Mucosa of rectum (tissue), 2 donors: Measurements from ENCODE around the gene MPP2.

Experiments
- H3K27ac ChIP-seq, 2 donors: one replicate each; pipeline ENCODE4 v1.7.0; 2013; ENCODE audit warnings: inconsistent platforms in 2 of 2, low read depth in 2 of 2, low read length in 2 of 2
- H3K27me3 ChIP-seq, 2 donors: one replicate each; pipeline ENCODE4 v1.7.0; 2013; ENCODE audit warnings: low read length in 2 of 2; ENCODE audit not compliant: control insufficient read depth in 2 of 2, insufficient read depth in 2 of 2
- H3K36me3 ChIP-seq, 2 donors: one replicate each; pipeline ENCODE4 v1.7.0; 2013; ENCODE audit warnings: low read length in 2 of 2; ENCODE audit not compliant: control insufficient read depth in 2 of 2, insufficient read depth in 2 of 2
- H3K4me1 ChIP-seq, 2 donors: one replicate each; pipeline ENCODE4 v1.7.0; 2013; ENCODE audit warnings: low read length in 2 of 2, mild to moderate bottlenecking in 1 of 2; ENCODE audit not compliant: control insufficient read depth in 2 of 2, insufficient read depth in 2 of 2
- H3K4me3 ChIP-seq, 2 donors: one replicate each; pipeline ENCODE4 v1.7.0; 2013; ENCODE audit warnings: low read length in 2 of 2
- H3K9ac ChIP-seq, 2 donors: one replicate each; pipeline ENCODE4 v1.7.0; 2013; ENCODE audit warnings: low read length in 2 of 2, low read depth in 1 of 2, mild to moderate bottlenecking in 1 of 2
- H3K9me3 ChIP-seq, 2 donors: one replicate each; pipeline ENCODE4 v1.7.0; 2013; ENCODE audit warnings: low read length in 2 of 2; ENCODE audit not compliant: control insufficient read depth in 2 of 2
- donor health status: healthy.
- donor health status: Normal muscosa, but diverticular disease.

Gene MPP2

DNA sequence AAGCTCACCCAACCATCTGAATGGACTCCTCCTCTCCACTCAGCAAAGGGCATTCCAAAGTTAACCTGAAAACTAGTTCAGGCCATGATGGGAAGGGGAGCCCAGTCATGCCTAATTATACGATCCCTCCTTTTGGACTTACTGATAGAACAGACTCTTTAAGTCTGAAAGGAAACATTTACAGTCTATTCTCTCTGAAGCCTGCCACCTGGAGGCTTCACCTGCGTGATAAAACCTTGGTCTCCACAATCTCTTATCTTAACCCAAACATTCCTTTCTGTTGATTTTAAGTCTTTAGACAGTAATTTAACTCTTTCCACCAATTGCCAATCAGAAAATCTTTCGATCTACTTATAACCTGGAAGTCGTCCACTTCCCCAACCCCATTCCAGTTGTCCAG lies 9.0 kb upstream of the MPP2 start:
- H3K36me3 ChIP-seq = no peaks in the 10 kb centered on the region
- peaks cover 9 to 17% of the 10 kb centered on the region in 2 donors for H3K27me3 ChIP-seq
- H3K4me3 ChIP-seq = no peak overlapping the region
- H3K9me3 ChIP-seq = no peaks in the 10 kb centered on the region
- peaks cover 2% of the 10 kb centered on the region in 2 donors for H3K4me1 ChIP-seq
- no peak overlapping the region for H3K9ac ChIP-seq
- H3K27ac ChIP-seq = no peak overlapping the region

- H3K9ac ChIP-seq = no peak overlapping the region
- no peak overlapping the region for H3K4me3 ChIP-seq
- H3K27me3 ChIP-seq = peaks cover 9 to 17% of the 10 kb centered on the region in 2 donors
- peaks cover 2% of the 10 kb centered on the region in 2 donors for H3K4me1 ChIP-seq
- no peak overlapping the region for H3K27ac ChIP-seq
- no peaks in the 10 kb centered on the region for H3K9me3 ChIP-seq
- no peaks in the 10 kb centered on the region for H3K36me3 ChIP-seq
Observed at GRCh38 chr17:43915559-43915958, 8.2 kb upstream of the MPP2 start.

GRCh38 chr17:43914451-43914850 lies 7.1 kb upstream of the MPP2 start:
- peaks cover 2% of the 10 kb centered on the region in 2 donors for H3K4me1 ChIP-seq
- H3K9ac ChIP-seq = no peak overlapping the region
- no peak overlapping the region for H3K27ac ChIP-seq
- no peak overlapping the region for H3K4me3 ChIP-seq
- no peaks in the 10 kb centered on the region for H3K9me3 ChIP-seq
- H3K36me3 ChIP-seq = no peaks in the 10 kb centered on the region
- H3K27me3 ChIP-seq = peaks cover 9 to 26% of the 10 kb centered on the region in 2 donors

DNA sequence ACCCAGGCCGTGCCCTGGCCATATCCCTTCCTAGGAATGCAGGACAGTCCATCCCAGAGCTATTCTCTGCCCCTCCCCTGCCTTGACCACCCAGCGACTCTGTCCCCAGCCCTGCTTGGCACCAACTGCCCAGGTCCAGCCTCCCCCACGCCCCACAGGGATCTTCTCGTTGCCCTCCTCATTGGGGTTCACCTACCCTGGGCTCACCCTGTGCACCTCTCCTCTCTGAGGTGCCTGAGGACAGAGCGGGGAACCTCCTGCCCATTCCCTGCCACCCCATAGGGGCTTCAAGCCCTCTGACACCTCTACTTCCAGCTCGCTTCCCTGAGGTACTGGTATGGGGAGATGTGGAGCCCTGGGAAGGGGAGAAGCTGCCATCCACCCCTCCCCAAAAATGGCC lies 6.2 kb upstream of the MPP2 start:
- Histone ChIP-seq H3K9ac (no peak overlapping the region), H3K36me3 (no peaks in the 10 kb centered on the region), H3K9me3 (no peaks in the 10 kb centered on the region), H3K4me3 (no peak overlapping the region), H3K4me1 (peaks cover 2% of the 10 kb centered on the region in 2 donors), H3K27ac (no peak overlapping the region), H3K27me3 (peaks cover 12 to 27% of the 10 kb centered on the region in 2 donors)

DNA sequence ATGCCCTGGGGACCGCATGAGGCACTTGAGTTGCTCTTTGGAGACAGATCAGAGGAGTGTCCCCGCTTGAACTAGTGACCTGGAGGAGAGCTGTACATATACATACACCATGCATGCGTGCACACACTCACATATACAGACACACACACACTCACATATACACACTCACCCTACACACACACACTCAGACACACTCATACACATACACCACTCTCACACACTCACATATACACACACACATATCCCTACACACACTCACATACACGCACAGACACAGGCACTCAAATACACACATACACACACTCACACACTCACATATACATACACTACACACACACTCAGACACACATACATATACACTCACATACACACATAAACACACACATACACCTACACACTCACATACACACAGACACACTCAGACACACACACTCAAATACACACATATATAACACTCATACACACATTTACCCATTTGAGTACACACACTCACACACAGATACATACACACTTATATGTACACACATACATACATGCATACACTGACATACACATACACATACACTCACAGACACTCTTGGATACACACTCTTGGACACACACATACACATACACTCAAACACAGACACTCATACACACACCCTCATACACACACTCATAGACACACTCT lies 5.4 kb upstream of the MPP2 start:
- Histone ChIP-seq H3K9me3 (no peaks in the 10 kb centered on the region), H3K9ac (no peak overlapping the region), H3K36me3 (no peaks in the 10 kb centered on the region), H3K27me3 (peaks cover 18 to 35% of the 10 kb centered on the region in 2 donors), H3K4me3 (no peak overlapping the region), H3K27ac (no peak overlapping the region), H3K4me1 (peaks cover 2 to 4% of the 10 kb centered on the region in 2 donors)

- Histone ChIP-seq H3K4me1 (peaks cover 0 to 12% of the 10 kb centered on the region in 2 donors), H3K4me3 (no peak overlapping the region), H3K27ac (no peak overlapping the region), H3K36me3 (no peaks in the 10 kb centered on the region), H3K9ac (no peak overlapping the region), H3K27me3 (peaks cover 23 to 41% of the 10 kb centered on the region in 2 donors), H3K9me3 (no peaks in the 10 kb centered on the region)
Observed at GRCh38 chr17:43911904-43912303, 4.6 kb upstream of the MPP2 start.

- no peak overlapping the region for H3K27ac ChIP-seq
- H3K9me3 ChIP-seq = no peaks in the 10 kb centered on the region
- peaks cover 35 to 60% of the 10 kb centered on the region in 2 donors for H3K27me3 ChIP-seq
- no peak overlapping the region for H3K4me3 ChIP-seq
- no peaks in the 10 kb centered on the region for H3K36me3 ChIP-seq
- H3K9ac ChIP-seq = no peak overlapping the region
- H3K4me1 ChIP-seq = peaks cover 4 to 21% of the 10 kb centered on the region in 2 donors
Observed at GRCh38 chr17:43909537-43910231, 2.3 kb upstream of the MPP2 start.

DNA sequence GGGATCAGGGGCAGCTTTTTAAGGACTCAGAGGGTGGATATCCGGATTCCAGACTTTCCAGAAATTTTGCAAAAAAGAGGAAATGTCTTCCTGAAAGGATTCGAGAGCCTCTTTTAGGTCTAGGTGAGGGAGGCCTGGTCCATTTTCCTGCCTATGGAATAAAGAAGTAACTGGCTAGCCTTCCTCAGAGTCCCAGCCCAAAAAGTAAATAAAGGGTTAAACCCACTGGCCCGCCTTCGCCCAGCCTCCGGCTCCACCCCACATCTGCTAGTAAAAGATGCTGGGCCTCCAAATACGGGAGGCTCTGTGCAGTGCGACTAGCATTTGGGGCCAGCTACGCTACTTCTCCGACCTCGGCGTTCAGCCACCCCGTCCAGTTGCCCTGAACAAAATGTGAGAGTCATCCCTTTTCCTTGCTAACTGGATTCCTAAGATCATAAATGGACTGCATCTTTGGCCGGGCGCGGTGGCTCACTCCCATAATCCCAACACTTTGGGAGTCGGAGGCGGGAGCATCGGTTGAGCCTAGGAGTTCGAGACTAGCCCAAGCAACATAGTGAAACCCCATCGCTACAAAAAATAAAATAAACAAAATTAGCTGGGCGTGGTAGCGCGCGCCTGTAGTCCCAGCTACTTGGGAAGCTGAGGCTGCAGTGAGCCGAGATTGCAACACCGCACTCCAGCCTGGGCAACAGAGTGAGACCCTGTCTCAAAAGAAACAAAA lies 824 bp upstream of the MPP2 start:
- peak overlapping the region; percentile 50 to 60 for H3K4me3 ChIP-seq
- H3K36me3 ChIP-seq = no peaks in the 10 kb centered on the region
- H3K4me1 ChIP-seq = peaks cover 4 to 21% of the 10 kb centered on the region in 2 donors
- H3K27me3 ChIP-seq = peaks cover 40 to 51% of the 10 kb centered on the region in 2 donors
- H3K27ac ChIP-seq = peak overlapping the region; percentile 65 to 77
- peak overlapping the region in 1 of 2 donors; percentile 67 for H3K9ac ChIP-seq
- no peaks in the 10 kb centered on the region for H3K9me3 ChIP-seq

GRCh38 chr17:43906951-43907424 lies 348 bp downstream of the MPP2 start:
- Histone ChIP-seq H3K9ac (peak overlapping the region; percentile 52 to 67), H3K27me3 (peaks cover 41 to 43% of the 10 kb centered on the region in 2 donors), H3K4me1 (peaks cover 4 to 21% of the 10 kb centered on the region in 2 donors), H3K27ac (peak overlapping the region; percentile 65 to 77), H3K36me3 (no peaks in the 10 kb centered on the region), H3K9me3 (no peaks in the 10 kb centered on the region), H3K4me3 (peak overlapping the region; percentile 50 to 60)
